Ishikawa (cell line): ENCODE data around the gene MOB4.

Source experiments
- CEBPB ChIP-seq: IDR thresholded peaks from 2 replicates; pipeline ENCODE4 v1.6.1; 2012
- CREB1 ChIP-seq: IDR thresholded peaks from 2 replicates; pipeline ENCODE4 v1.6.1; 2012; ENCODE audit warnings: low read depth
- EGR1 ChIP-seq: IDR thresholded peaks from 2 replicates; pipeline ENCODE4 v1.6.1; 2012
- EP300 ChIP-seq: IDR thresholded peaks from 2 replicates; pipeline ENCODE4 v1.6.1; 2012; ENCODE audit warnings: borderline replicate concordance
- FOXM1 ChIP-seq: IDR thresholded peaks from 2 replicates; pipeline ENCODE4 v1.6.1; 2012; ENCODE audit warnings: low read depth, borderline replicate concordance
- NFIC ChIP-seq: IDR thresholded peaks from 2 replicates; pipeline ENCODE4 v1.6.1; 2012
- RAD21 ChIP-seq: IDR thresholded peaks from 2 replicates; pipeline ENCODE4 v1.6.1; 2012; ENCODE audit warnings: low read depth
- REST ChIP-seq: IDR thresholded peaks from 2 replicates; pipeline ENCODE4 v1.6.1; 2012; ENCODE audit warnings: low read depth, mild to moderate bottlenecking
- TAF1 ChIP-seq: IDR thresholded peaks from 2 replicates; pipeline ENCODE4 v1.6.1; 2012; ENCODE audit warnings: low read depth, mild to moderate bottlenecking
- TCF12 ChIP-seq: IDR thresholded peaks from 2 replicates; pipeline ENCODE4 v1.6.1; 2012; ENCODE audit warnings: low read depth
- TEAD4 ChIP-seq: IDR thresholded peaks from 2 replicates; pipeline ENCODE4 v1.6.1; 2012
- USF1 ChIP-seq: IDR thresholded peaks from 2 replicates; pipeline ENCODE4 v1.6.1; 2012
- YY1 ChIP-seq: IDR thresholded peaks from 2 replicates; pipeline ENCODE4 v1.6.1; 2012; ENCODE audit warnings: low read depth
- ZBTB7A ChIP-seq: IDR thresholded peaks from 2 replicates; pipeline ENCODE4 v1.6.1; 2012; ENCODE audit warnings: low read depth
- TF ChIP-seq, protein P1 (sequence below): IDR thresholded peaks from 2 replicates; pipeline ENCODE4 v1.6.1; 2012

The MOB4 gene

DNA sequence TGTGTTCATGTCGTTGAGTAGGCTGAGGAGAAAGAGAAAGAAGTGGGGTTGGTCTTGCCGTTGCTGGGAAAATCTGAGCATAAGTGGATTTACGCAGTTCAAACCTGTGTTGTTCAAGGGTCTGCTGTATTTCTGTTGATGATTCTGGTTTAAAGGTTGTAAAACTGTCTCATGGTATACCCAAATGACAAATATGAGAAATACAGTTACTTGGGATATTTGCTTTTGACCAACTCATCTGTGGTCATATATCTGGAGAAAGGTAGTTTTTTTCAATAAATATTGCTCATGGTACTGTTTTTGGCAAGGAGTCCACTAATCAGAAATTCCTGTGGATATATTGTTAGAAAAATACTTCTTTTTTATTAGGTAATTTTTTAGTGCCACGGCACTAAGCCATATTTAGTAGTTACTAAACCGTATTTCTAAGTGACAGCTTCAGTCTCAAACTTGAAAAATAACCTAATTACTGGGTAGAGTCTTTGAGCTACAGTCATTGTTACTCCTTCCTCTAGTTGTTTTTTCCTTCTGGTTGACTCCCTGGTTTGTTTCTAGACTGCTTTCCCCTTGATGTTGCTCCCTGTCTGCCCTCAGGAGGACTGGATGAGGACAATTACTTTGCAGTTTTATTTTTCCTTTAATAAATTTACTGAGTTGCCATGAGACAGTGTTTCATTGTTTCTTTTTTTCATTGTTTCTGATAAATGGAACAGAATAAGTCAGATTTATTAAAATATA, 31.5 kb downstream of the MOB4 start:
- TF ChIP-seq USF1 (no peak), TAF1 (no peak), NFIC (no peak), RAD21 (no peak), EGR1 (no peak), TCF12 (no peak), CEBPB (no peak), CREB1 (no peak), ZBTB7A (no peak), YY1 (no peak), TEAD4 (no peak), FOXM1 (no peak), REST (no peak), EP300 (no peak)
- TF ChIP-seq, protein P1, sequence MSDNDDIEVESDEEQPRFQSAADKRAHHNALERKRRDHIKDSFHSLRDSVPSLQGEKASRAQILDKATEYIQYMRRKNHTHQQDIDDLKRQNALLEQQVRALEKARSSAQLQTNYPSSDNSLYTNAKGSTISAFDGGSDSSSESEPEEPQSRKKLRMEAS: no peak

DNA sequence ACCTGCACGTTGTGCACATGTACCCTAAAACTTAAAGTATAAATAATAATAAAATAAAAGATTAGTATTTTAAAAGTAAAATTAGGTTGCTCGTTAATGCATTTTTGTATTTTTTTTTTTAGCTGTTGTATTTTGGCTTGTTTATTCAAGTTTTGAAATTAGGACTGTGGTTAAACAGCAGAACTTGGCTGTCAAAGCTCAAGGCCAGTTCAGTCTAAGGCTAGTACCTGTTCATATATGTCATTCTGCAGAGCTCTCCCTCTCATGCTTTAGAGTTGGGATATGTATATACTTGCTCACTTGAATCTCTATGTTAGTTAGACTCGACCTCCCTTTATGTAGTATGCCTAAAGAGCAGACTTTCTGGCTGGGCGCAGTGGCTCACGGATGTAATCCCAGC, 32.7 kb downstream of the MOB4 start:
- TF ChIP-seq EP300 (no peak), CEBPB (no peak), ZBTB7A (no peak), TEAD4 (no peak)
- TF ChIP-seq, protein P1: no peak

GRCh38 chr2:197555467-197555866, 39.6 kb downstream of the MOB4 start:
- TF ChIP-seq USF1 (no peak), ZBTB7A (no peak), CEBPB (no peak), RAD21 (no peak), REST (no peak), TAF1 (no peak), EGR1 (no peak), FOXM1 (no peak)
- TF ChIP-seq, protein P1: no peak

GRCh38 chr2:197556456-197556855, 40.6 kb downstream of the MOB4 start:
- no peak for TF ChIP-seq TAF1
- TF ChIP-seq CREB1: no peak
- no peak for TF ChIP-seq USF1
- no peak for TF ChIP-seq EGR1
- no peak for TF ChIP-seq REST
- no peak for TF ChIP-seq TCF12
